Measurements from ENCODE around the gene KCNQ1OT1.

The KCNQ1OT1 gene

GRCh38 chr11:2678396-2678795, 21.4 kb downstream of the KCNQ1OT1 start:
- whole genome bisulfite sequencing (ENCODE audit: insufficient coverage): 13% methylated on average over 1 of the region's 1 CpG
- Histone ChIP-seq H3K4me1 (ENCODE audit: control extremely low read depth in 1 of 4, control insufficient read depth in 4 of 4, insufficient read depth in 4 of 4, low read length in 3 of 4) (peaks cover 6 to 28% (median 9%) of the 10 kb centered on the region in 4 experiments), H3K36me3 (ENCODE audit: control insufficient read depth in 4 of 4, insufficient read depth in 4 of 4, low read length in 3 of 4) (peaks cover 0 to 3% (median 0%) of the 10 kb centered on the region in 4 experiments), H3K27ac (ENCODE audit: insufficient read depth in 1 of 2, low read depth in 1 of 2, low read length in 2 of 2, poor library complexity in 1 of 2, severe bottlenecking in 2 of 2) (no peak overlapping the region), H3K27me3 (replicated peaks in 2 of 5; ENCODE audit: control insufficient read depth in 4 of 5, insufficient read depth in 5 of 5, low read length in 4 of 5) (no peaks in the 10 kb centered on the region), H3K9me3 (ENCODE audit: control extremely low read depth in 1 of 5, control insufficient read depth in 4 of 5, insufficient read depth in 2 of 5, low read depth in 1 of 5, low read length in 4 of 5) (peaks cover 0 to 2% (median 0%) of the 10 kb centered on the region in 5 experiments), H3K4me3 (ENCODE audit: control insufficient read depth in 1 of 7, extremely low read depth in 1 of 7, insufficient read depth in 4 of 7, low read depth in 2 of 7, low read length in 6 of 7) (no peak overlapping the region)
- POLR2A ChIA-PET: no interaction called here
- CTCF ChIA-PET: interaction anchor here (0.6 to 1.7 kb wide), 4 partner anchors 12 to 205 kb away, joined by 3 to 7 read pairs (median 4); no protein-coding TSS in a partner anchor
- DNase-seq: no peak

GRCh38 chr11:2677127-2677526, 22.7 kb downstream of the KCNQ1OT1 start:
- WGBS (ENCODE audit: insufficient coverage): no CpG with 5 or more reads among the region's 1 CpG
- DNase-seq: peak in 2 of 3 donors; percentile 39 to 54
- H3K27ac ChIP-seq (ENCODE audit: insufficient read depth in 1 of 2, low read depth in 1 of 2, low read length in 2 of 2, poor library complexity in 1 of 2, severe bottlenecking in 2 of 2): no peak overlapping the region
- peaks cover 0 to 2% (median 0%) of the 10 kb centered on the region in 5 experiments for H3K9me3 ChIP-seq (ENCODE audit: control extremely low read depth in 1 of 5, control insufficient read depth in 4 of 5, insufficient read depth in 2 of 5, low read depth in 1 of 5, low read length in 4 of 5)
- H3K27me3 ChIP-seq (replicated peaks in 2 of 5; ENCODE audit: control insufficient read depth in 4 of 5, insufficient read depth in 5 of 5, low read length in 4 of 5): no peaks in the 10 kb centered on the region
- peaks cover 0 to 6% (median 0%) of the 10 kb centered on the region in 4 experiments for H3K36me3 ChIP-seq (ENCODE audit: control insufficient read depth in 4 of 4, insufficient read depth in 4 of 4, low read length in 3 of 4)
- ChIA-PET POLR2A (no interaction called here), CTCF (no interaction called here)
- H3K4me3 ChIP-seq (ENCODE audit: control insufficient read depth in 1 of 7, extremely low read depth in 1 of 7, insufficient read depth in 4 of 7, low read depth in 2 of 7, low read length in 6 of 7): no peak overlapping the region
- peaks cover 6 to 26% (median 9%) of the 10 kb centered on the region in 4 experiments for H3K4me1 ChIP-seq (ENCODE audit: control extremely low read depth in 1 of 4, control insufficient read depth in 4 of 4, insufficient read depth in 4 of 4, low read length in 3 of 4)

DNA sequence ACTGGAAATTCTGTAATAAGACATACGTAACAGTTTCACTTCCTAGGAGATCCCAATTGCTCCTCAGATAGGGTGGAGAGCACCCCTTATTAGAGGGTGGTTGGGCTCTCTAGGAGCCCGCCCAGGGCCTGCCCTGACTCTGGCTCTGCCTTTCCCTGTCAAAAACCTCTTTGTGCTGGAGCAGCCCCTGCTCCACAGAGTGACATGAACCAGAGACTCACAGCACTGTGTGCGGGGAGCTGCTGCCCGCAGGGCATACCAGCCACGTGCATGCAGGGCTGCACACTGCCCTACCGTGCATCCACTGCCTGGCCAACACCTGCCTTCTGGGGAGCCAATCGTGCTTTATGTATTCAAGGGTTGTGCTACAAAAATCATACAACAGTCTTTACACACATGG, 24.3 kb downstream of the KCNQ1OT1 start:
- Histone ChIP-seq H3K9me3 (ENCODE audit: control extremely low read depth in 1 of 5, control insufficient read depth in 4 of 5, insufficient read depth in 2 of 5, low read depth in 1 of 5, low read length in 4 of 5) (peaks cover 0 to 2% (median 0%) of the 10 kb centered on the region in 5 experiments), H3K27ac (ENCODE audit: insufficient read depth in 1 of 2, low read depth in 1 of 2, low read length in 2 of 2, poor library complexity in 1 of 2, severe bottlenecking in 2 of 2) (no peak overlapping the region), H3K4me3 (ENCODE audit: control insufficient read depth in 1 of 7, extremely low read depth in 1 of 7, insufficient read depth in 4 of 7, low read depth in 2 of 7, low read length in 6 of 7) (no peak overlapping the region), H3K27me3 (replicated peaks in 2 of 5; ENCODE audit: control insufficient read depth in 4 of 5, insufficient read depth in 5 of 5, low read length in 4 of 5) (no peaks in the 10 kb centered on the region), H3K36me3 (ENCODE audit: control insufficient read depth in 4 of 4, insufficient read depth in 4 of 4, low read length in 3 of 4) (peaks cover 0 to 6% (median 0%) of the 10 kb centered on the region in 4 experiments), H3K4me1 (ENCODE audit: control extremely low read depth in 1 of 4, control insufficient read depth in 4 of 4, insufficient read depth in 4 of 4, low read length in 3 of 4) (peaks cover 0 to 14% (median 3%) of the 10 kb centered on the region in 4 experiments)
- WGBS (ENCODE audit: insufficient coverage): 96% methylated on average over 6 of the region's 7 CpGs
- ChIA-PET POLR2A (no interaction called here), CTCF (no interaction called here)
- no peak for DNase-seq

- ChIA-PET POLR2A (no interaction called here), CTCF (interaction anchor here (1.9 kb wide), 1 partner anchor 14 kb away, joined by 4 read pairs; no protein-coding TSS in a partner anchor)
- Histone ChIP-seq H3K4me3 (ENCODE audit: control insufficient read depth in 1 of 7, extremely low read depth in 1 of 7, insufficient read depth in 4 of 7, low read depth in 2 of 7, low read length in 6 of 7) (no peak overlapping the region), H3K9me3 (ENCODE audit: control extremely low read depth in 1 of 5, control insufficient read depth in 4 of 5, insufficient read depth in 2 of 5, low read depth in 1 of 5, low read length in 4 of 5) (peaks cover 0 to 2% (median 0%) of the 10 kb centered on the region in 5 experiments), H3K36me3 (ENCODE audit: control insufficient read depth in 4 of 4, insufficient read depth in 4 of 4, low read length in 3 of 4) (peaks cover 0 to 6% (median 0%) of the 10 kb centered on the region in 4 experiments), H3K27ac (ENCODE audit: insufficient read depth in 1 of 2, low read depth in 1 of 2, low read length in 2 of 2, poor library complexity in 1 of 2, severe bottlenecking in 2 of 2) (no peak overlapping the region), H3K27me3 (replicated peaks in 2 of 5; ENCODE audit: control insufficient read depth in 4 of 5, insufficient read depth in 5 of 5, low read length in 4 of 5) (no peaks in the 10 kb centered on the region), H3K4me1 (ENCODE audit: control extremely low read depth in 1 of 4, control insufficient read depth in 4 of 4, insufficient read depth in 4 of 4, low read length in 3 of 4) (peaks cover 0 to 14% (median 3%) of the 10 kb centered on the region in 4 experiments)
- DNase-seq: no peak
- 100% methylated on average over 2 of the region's 8 CpGs for WGBS (ENCODE audit: insufficient coverage)
Measured at GRCh38 chr11:2674658-2675131, 25.1 kb downstream of the KCNQ1OT1 start.

DNA sequence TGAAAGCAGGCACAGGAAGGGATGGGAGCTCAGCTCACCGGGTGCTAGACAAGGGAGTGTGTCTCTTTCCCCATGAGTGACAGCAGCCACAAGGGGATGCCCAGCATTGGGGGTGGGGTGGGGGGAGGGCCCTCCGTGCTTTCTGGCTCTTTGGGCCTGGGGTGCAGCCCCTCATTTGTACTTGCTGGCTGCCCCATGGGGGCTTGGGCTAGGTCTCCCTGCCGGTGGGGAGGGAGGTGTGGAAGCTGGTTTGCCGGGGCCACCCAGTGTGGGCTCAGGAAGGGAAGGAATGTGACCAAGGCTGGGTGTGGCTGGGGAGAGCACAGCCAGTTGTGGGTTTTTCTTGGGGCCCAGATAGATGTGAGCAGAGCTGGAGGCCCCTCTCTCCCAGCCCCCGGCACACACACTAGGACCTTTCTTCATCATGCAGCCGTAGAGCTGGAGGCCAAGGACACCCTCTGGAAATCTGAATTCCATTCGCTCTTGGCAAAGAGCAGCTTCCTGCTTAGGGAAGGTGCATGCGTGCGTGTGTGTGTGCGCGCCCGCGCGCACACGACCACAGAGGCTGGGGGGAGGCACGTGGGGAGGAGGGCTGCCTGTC, 25.8 kb downstream of the KCNQ1OT1 start:
- H3K36me3 ChIP-seq (ENCODE audit: control insufficient read depth in 4 of 4, insufficient read depth in 4 of 4, low read length in 3 of 4): peaks cover 0 to 6% (median 0%) of the 10 kb centered on the region in 4 experiments
- no peak for DNase-seq
- peaks cover 0 to 2% (median 0%) of the 10 kb centered on the region in 5 experiments for H3K9me3 ChIP-seq (ENCODE audit: control extremely low read depth in 1 of 5, control insufficient read depth in 4 of 5, insufficient read depth in 2 of 5, low read depth in 1 of 5, low read length in 4 of 5)
- ChIA-PET POLR2A (no interaction called here), CTCF (interaction anchor here (1.9 kb wide), 1 partner anchor 14 kb away, joined by 4 read pairs; no protein-coding TSS in a partner anchor)
- H3K27ac ChIP-seq (ENCODE audit: insufficient read depth in 1 of 2, low read depth in 1 of 2, low read length in 2 of 2, poor library complexity in 1 of 2, severe bottlenecking in 2 of 2): no peak overlapping the region
- no peak overlapping the region for H3K4me3 ChIP-seq (ENCODE audit: control insufficient read depth in 1 of 7, extremely low read depth in 1 of 7, insufficient read depth in 4 of 7, low read depth in 2 of 7, low read length in 6 of 7)
- no peaks in the 10 kb centered on the region for H3K27me3 ChIP-seq (replicated peaks in 2 of 5; ENCODE audit: control insufficient read depth in 4 of 5, insufficient read depth in 5 of 5, low read length in 4 of 5)
- peaks cover 0 to 14% (median 3%) of the 10 kb centered on the region in 4 experiments for H3K4me1 ChIP-seq (ENCODE audit: control extremely low read depth in 1 of 4, control insufficient read depth in 4 of 4, insufficient read depth in 4 of 4, low read length in 3 of 4)
- WGBS (ENCODE audit: insufficient coverage): 94% methylated on average over 15 of the region's 16 CpGs

GRCh38 chr11:2673250-2673610, 26.6 kb downstream of the KCNQ1OT1 start:
- Histone ChIP-seq H3K27ac (ENCODE audit: insufficient read depth in 1 of 2, low read depth in 1 of 2, low read length in 2 of 2, poor library complexity in 1 of 2, severe bottlenecking in 2 of 2) (no peak overlapping the region), H3K4me1 (ENCODE audit: control extremely low read depth in 1 of 4, control insufficient read depth in 4 of 4, insufficient read depth in 4 of 4, low read length in 3 of 4) (peaks cover 0 to 14% (median 3%) of the 10 kb centered on the region in 4 experiments), H3K27me3 (replicated peaks in 2 of 5; ENCODE audit: control insufficient read depth in 4 of 5, insufficient read depth in 5 of 5, low read length in 4 of 5) (no peaks in the 10 kb centered on the region), H3K4me3 (ENCODE audit: control insufficient read depth in 1 of 7, extremely low read depth in 1 of 7, insufficient read depth in 4 of 7, low read depth in 2 of 7, low read length in 6 of 7) (no peak overlapping the region), H3K9me3 (ENCODE audit: control extremely low read depth in 1 of 5, control insufficient read depth in 4 of 5, insufficient read depth in 2 of 5, low read depth in 1 of 5, low read length in 4 of 5) (peaks cover 0 to 2% (median 0%) of the 10 kb centered on the region in 5 experiments), H3K36me3 (ENCODE audit: control insufficient read depth in 4 of 4, insufficient read depth in 4 of 4, low read length in 3 of 4) (peaks cover 0 to 7% (median 0%) of the 10 kb centered on the region in 4 experiments)
- DNase-seq: no peak
- 94% methylated on average over 2 of the region's 2 CpGs for WGBS (ENCODE audit: insufficient coverage)
- ChIA-PET POLR2A (no interaction called here), CTCF (interaction anchor here (1.9 kb wide), 1 partner anchor 13 kb away, joined by 4 read pairs; no protein-coding TSS in a partner anchor)

DNA sequence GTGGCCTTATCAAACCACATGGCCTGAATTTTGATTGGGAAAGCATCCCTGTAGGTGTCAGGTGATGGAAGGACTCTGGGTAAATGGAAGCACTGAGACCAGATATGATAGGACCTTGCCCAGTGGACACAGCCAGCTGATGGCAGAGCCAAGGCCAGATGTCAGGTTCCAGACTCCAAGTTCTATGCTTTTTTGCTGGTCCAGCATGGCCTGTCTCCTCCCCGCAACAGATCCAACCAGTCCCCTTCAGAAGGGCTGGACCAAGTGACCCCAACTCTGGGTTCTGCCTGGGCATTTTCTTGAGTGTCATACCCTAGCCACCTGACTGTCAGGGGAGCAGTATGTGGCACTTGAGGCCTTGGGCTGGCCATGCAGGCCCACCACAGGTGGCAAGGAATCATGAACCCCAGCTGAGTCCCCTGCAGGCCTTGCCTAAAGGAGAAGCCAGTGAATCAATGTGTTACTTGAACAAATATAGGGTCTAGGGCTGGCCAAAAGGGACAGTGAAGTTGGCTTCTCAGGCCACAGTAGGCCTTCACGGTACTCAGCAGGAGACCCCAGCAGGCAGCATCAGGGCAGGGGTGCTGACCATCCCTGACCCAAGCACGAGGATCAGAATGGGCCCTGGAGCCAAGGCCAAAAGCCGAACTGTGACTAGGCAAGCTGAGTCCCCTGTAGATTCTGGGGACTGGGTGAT, 27.1 kb downstream of the KCNQ1OT1 start:
- no peak overlapping the region for H3K4me3 ChIP-seq (ENCODE audit: control insufficient read depth in 1 of 7, extremely low read depth in 1 of 7, insufficient read depth in 4 of 7, low read depth in 2 of 7, low read length in 6 of 7)
- WGBS (ENCODE audit: insufficient coverage): 96% methylated on average over 4 of the region's 4 CpGs
- POLR2A ChIA-PET: no interaction called here

More for the DNA sequence above, 27.1 kb downstream of the KCNQ1OT1 start:
- H3K27me3 ChIP-seq (replicated peaks in 2 of 5; ENCODE audit: control insufficient read depth in 4 of 5, insufficient read depth in 5 of 5, low read length in 4 of 5): no peaks in the 10 kb centered on the region
- no peak for DNase-seq
- CTCF ChIA-PET: interaction anchor here (1.9 kb wide), 1 partner anchor 12 kb away, joined by 4 read pairs; no protein-coding TSS in a partner anchor
- H3K9me3 ChIP-seq (ENCODE audit: control extremely low read depth in 1 of 5, control insufficient read depth in 4 of 5, insufficient read depth in 2 of 5, low read depth in 1 of 5, low read length in 4 of 5): peaks cover 0 to 2% (median 0%) of the 10 kb centered on the region in 5 experiments
- peaks cover 0 to 18% (median 5%) of the 10 kb centered on the region in 4 experiments for H3K4me1 ChIP-seq (ENCODE audit: control extremely low read depth in 1 of 4, control insufficient read depth in 4 of 4, insufficient read depth in 4 of 4, low read length in 3 of 4)
- no peak overlapping the region for H3K27ac ChIP-seq (ENCODE audit: insufficient read depth in 1 of 2, low read depth in 1 of 2, low read length in 2 of 2, poor library complexity in 1 of 2, severe bottlenecking in 2 of 2)
- H3K36me3 ChIP-seq (ENCODE audit: control insufficient read depth in 4 of 4, insufficient read depth in 4 of 4, low read length in 3 of 4): peaks cover 0 to 9% (median 0%) of the 10 kb centered on the region in 4 experiments
